GM21619 (cell line): ENCODE results near the gene LRRK1.

Source experiments
- ATAC-seq: cut with Tn5 transposase; IDR thresholded peaks from one replicate; pipeline ENCODE4 v1.9.1; 2021; ENCODE audit not compliant: unreplicated experiment

LRRK1 gene, protein sequence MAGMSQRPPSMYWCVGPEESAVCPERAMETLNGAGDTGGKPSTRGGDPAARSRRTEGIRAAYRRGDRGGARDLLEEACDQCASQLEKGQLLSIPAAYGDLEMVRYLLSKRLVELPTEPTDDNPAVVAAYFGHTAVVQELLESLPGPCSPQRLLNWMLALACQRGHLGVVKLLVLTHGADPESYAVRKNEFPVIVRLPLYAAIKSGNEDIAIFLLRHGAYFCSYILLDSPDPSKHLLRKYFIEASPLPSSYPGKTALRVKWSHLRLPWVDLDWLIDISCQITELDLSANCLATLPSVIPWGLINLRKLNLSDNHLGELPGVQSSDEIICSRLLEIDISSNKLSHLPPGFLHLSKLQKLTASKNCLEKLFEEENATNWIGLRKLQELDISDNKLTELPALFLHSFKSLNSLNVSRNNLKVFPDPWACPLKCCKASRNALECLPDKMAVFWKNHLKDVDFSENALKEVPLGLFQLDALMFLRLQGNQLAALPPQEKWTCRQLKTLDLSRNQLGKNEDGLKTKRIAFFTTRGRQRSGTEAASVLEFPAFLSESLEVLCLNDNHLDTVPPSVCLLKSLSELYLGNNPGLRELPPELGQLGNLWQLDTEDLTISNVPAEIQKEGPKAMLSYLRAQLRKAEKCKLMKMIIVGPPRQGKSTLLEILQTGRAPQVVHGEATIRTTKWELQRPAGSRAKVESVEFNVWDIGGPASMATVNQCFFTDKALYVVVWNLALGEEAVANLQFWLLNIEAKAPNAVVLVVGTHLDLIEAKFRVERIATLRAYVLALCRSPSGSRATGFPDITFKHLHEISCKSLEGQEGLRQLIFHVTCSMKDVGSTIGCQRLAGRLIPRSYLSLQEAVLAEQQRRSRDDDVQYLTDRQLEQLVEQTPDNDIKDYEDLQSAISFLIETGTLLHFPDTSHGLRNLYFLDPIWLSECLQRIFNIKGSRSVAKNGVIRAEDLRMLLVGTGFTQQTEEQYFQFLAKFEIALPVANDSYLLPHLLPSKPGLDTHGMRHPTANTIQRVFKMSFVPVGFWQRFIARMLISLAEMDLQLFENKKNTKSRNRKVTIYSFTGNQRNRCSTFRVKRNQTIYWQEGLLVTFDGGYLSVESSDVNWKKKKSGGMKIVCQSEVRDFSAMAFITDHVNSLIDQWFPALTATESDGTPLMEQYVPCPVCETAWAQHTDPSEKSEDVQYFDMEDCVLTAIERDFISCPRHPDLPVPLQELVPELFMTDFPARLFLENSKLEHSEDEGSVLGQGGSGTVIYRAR (N-terminal part only)

GRCh38 chr15:100918690-100919480 is at the start of gene LRRK1:
TSS of gene LRRK1 (plus strand) at chr15:100919357. CDS start at chr15:100924633, 5,276 bp downstream.
- ATAC-seq, result no peak

DNA sequence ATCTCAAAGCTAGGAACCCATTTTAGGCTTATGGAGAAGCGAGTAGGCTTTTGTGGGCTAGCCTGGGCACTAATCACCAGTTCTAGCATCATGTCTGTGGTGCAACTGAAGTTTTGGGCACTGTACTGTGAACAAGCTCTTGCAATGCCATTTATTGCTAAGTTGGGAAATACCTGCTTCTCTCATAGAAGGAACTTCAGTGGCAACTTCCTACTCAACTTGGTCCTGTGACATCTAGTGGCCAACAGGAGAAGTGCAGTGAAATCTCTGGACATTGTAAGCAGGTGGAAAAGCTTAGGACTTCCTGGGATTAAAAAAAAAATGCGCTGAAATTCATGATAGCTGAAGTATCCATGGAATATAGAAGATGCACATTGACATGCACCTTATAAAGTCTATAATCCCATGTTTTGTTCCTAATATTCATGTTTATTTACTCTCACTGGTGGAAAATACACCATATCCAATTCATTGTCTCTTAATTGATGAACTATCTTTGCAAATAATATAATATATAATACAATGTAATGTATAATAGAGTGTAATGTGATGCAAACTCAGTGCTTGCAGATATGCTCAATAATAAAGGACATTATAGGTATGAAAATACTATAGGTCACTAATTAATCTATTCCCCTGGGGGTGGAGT is 46.0 kb upstream of the LRRK1 start:
- ATAC-seq, result peak; percentile 75

- no peak for ATAC-seq
Measured at GRCh38 chr15:100875495-100875894, 43.7 kb upstream of the LRRK1 start.

DNA sequence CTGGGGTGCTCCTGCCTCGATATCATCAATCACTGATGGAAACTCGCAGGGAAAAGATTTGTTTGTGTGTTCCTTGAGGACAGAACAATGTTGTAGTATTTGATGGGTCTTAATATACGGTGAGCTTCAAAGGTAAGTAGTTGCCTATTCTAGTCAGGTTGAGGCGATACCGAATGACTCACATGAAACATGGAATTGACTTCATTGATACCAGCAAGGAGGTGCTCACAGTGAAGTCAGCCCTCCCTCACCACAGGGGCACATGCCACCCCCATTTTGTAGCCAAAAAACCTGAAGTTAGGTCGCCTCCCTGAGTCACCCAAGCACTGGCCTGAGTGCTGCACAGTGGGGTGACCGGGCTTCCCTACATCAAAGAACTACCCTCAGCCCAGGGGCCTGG is 43.2 kb upstream of the LRRK1 start:
- ATAC-seq, result no peak

DNA sequence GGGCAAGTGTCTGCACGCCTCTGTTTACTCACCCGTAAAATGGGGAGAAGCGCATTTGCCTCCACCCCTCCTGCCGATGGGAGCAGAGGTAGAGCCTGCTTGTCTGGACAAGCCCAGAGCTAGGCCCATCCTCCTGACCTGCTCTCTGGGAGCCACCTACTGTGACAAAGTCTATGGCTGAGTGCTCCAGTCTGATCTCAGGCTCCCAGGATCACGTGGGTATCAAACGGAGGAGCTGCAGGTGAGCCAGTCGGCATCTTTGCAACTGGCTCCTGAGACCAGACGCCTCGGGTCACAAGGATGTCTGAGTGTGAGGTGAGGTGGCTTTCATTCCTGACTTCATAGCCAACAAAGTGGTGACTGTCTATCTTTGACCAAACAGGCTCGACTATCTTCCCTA is 41.6 kb upstream of the LRRK1 start:
- ATAC-seq, result no peak

DNA sequence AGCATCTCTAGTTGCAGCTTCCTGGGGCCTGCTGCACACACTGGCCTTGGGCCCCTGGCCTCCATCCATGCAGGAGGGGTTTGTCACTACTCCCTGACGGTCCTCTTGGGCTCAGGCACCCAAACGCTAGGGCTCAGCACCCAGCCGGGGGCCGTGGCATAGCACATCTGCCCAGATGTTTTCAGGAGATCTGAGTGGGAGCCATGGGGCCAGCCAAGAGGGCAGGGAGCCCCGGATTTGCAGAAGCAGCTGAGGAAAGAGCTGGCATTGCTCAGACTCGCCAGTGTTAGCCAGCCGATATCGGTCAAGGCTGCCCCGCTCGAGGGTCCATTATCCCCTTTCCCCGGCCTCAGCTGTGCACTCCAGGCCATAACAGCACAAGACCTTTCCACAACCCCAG is 41.0 kb upstream of the LRRK1 start:
- no peak for ATAC-seq

DNA sequence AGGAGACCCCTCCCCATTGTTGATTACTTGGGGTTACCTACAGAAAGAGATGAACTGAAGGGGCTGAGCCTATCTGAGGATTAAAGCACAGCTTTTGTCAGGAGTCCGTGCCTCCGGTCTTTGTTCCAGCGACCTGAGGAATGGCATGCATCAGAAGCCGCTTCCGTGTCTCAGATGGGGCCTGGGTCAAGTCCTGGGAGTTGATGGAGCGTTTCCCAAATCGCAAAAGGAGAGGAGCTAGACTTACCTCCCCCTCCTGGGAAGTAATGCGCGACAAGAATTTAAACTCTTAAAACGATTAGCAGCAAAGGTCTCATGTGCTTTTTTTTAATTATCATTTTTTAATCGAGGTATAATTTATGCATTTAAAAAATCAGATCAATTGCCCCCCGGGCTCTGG is 40.5 kb upstream of the LRRK1 start:
- ATAC-seq, result no peak

DNA sequence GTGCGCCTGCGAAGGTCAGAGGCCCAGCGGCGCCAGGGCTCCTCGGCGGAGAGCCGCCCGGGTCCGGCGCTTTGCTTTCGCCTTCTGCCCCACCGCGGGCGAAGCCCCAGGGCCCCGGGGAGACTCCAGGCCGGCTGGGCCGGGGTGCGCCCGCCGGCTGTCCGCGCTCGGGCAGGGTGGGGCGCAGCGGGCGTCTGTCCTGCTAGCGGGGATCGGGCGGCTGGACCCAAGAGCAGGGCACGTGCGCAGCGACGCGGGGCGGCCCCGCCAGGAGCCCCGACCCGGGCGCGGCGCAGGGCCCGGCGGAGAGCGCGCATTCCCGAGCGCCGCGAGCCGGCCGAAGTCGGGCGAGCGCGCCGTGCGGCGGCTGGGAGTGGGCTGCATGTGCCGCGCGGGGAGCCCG is 40.1 kb upstream of the LRRK1 start:
- no peak for ATAC-seq

- ATAC-seq, result no peak
Measured at GRCh38 chr15:100879464-100880138, 39.6 kb upstream of the LRRK1 start, which contains the start of gene ALDH1A3. TSS of gene ALDH1A3 (plus strand) at chr15:100879831. CDS start at chr15:100879908, 77 bp downstream.

DNA sequence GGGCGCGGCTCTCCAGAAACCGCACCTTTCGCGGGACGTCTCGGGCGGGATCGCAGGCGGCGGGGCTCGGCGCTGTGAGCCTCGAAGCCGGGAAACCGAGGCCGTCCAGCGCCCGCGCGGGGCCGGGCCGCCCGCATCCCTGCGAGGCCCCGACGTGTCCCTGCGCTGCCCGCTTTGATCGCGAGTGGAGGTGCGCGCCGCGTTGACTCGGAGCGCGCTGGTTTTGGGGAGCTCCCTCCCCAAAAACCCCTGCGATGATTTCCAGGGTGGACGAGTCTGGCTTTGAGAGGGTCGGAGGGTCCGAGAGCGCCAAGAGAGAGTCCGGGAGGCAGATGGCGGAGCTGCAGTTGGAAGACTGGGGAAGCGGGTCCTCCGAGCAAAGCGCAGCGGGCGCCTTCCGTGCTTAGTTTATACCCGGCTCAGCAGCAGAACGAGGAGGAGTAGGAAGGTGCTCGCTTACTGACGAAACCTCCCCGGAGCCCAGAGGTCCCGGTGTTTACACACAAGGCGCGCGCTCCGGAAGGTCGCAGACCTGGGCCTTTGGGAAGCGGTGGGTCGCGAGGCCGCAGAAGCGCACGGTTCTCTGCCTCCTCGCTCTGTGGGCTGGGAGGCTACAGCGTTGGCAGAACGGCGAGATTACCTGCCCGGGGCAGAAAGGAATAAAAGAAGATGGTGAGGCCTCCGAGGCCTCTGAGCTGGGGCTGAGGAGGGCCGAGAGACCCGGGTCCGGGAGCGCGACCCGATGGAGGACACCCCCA is 38.8 kb upstream of the LRRK1 start:
- ATAC-seq, result no peak

GRCh38 chr15:100880897-100881242 is 38.3 kb upstream of the LRRK1 start:
- no peak for ATAC-seq

DNA sequence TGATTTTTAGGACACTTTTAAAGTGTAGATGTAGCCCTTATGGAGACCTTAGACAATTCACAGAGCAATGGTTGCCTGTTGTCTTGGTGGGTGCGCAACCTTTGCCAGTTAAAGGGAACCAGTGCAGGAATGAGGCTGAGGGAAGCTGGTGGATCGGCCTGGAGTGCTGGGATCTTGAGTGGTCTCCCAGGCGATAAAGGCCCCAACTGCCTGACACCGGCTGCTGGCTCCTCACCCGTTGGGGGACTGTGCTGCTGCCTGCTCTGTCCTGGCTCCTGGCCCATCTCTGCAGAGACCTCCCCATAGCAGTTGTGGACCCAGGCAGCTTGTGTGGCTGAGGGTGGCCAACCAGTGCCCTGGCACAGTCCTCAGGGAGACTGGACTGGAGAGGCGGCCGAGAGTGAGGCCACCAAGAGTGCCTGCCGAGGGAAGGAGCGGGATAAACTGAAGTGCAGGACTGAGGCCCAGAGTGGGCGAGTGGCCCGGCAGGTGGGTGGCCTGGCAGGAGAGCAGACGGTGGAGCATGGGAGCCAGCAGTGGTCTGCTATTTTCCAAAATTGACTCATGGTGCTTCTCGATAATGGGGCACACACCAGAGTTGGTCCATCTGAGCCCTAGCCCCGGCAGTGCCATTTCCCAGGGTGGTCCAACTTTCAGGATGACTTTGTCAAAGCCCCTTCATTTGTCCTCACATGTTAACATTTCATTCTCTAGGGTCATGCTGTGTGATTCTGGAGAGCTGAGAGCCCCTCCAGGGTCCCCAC is 37.4 kb upstream of the LRRK1 start:
- ATAC-seq, result no peak

DNA sequence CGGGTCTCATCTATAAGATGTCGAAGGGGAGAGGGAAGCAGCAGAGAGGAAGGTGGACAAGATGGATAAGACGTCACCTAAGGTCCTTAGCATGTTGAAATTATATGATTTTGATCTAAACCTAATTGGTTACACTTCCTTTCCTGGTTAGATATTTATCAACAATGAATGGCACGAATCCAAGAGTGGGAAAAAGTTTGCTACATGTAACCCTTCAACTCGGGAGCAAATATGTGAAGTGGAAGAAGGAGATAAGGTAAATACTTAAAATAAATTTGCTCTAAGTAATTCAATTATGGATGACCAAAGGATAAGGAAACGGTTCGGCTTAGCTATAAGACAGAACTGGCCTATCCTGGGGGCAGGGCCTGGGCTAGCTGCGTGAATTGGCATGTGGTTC is 34.0 kb upstream of the LRRK1 start:
- no peak for ATAC-seq

- ATAC-seq, result no peak
Measured at GRCh38 chr15:100885811-100886210, 33.3 kb upstream of the LRRK1 start.

DNA sequence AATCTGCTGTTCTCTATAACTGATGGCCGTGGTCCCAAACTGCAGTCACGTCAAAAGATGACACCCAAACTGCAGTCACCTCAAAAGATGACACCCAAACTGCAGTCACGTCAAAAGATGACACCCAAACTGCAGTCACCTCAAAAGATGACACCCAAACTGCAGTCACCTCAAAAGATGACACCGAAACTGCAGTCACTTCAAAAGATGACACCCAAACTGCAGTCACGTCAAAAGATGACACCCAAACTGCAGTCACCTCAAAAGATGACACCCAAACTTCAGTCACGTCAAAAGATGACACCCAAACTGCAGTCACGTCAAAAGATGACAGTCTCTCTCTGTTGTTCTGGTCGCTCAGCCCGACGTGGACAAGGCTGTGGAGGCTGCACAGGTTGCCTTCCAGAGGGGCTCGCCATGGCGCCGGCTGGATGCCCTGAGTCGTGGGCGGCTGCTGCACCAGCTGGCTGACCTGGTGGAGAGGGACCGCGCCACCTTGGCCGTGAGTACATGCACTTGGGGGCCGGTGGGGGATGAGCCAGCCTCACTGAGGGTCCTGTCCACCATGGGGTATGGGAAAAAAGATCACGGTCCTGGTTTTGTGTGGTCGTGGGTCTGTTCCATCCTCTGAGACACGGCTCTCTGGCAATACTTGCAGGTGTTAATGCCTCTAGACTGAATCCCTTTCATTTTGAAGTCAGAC is 31.8 kb upstream of the LRRK1 start:
- ATAC-seq, result no peak

DNA sequence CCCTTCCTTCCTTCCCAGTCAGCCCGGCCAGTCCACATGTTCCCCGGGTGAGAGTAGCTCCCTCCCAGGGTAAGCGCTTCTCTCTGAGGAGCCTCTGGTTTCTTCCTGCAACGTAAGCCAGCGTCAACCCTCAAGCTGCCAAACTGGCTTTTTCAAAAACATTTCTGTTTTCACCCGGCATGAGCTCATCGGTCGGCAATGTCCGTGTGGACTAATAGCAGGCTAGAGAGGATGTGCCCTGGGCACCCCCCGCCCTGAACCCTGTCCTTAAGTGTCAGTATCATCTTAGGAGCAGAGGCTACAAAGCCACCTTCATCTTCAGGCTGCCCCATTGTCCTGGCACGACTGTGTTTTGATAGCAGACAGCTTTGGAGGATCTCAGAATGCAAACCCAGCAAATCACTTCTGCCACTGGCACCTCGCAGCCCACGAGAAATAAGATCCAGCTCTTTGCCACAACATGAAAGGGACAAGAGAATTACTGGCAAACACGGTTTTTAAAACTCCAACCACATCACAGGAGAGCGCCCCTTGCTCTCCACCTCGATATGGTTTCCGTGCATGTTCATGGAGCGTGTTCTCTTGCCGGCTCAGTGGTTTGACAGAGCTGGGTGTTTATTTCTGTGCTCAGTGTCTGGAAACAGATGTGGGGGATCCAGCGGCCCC is 29.6 kb upstream of the LRRK1 start:
- no peak for ATAC-seq
